SK-N-SH (cell line): ENCODE results near the gene ZNF724. TPM values are rescaled to one million over a fixed set of nuclear protein-coding genes. Genes with fewer than 3 reads are reported as not detected.
"Not testable (repeated sequence)": the region's sequence is repeated elsewhere in the genome, so short reads cannot be mapped to it uniquely, and the experiment has no call there.

Source experiments
- CTCF ChIA-PET: fragments of 300-600, 350-600 bp; formaldehyde crosslinking; extraction: SDS; loops from one replicate; lab custom pipeline; 2021; lab: Yijun Ruan, JAX
- POLR2A ChIA-PET: fragments of 350-600 bp; sonication (Branson Sonifier 250); formaldehyde crosslinking; extraction: SDS; loops from one replicate; lab custom pipeline; 2020; ENCODE audit warnings: antibody characterized with exemption, inconsistent platforms; lab: Yijun Ruan, JAX
- DNase-seq: peaks from one replicate; pipeline ENCODE4 v3.0.0; 2012
- H2AFZ ChIP-seq: fragments of 200-600 bp; sonication (generic); 2 replicates; pipeline ENCODE4 v1.8.1; 2016; ENCODE audit warnings: antibody characterized with exemption, mild to moderate bottlenecking, low read depth
- H3F3A ChIP-seq: fragments of 200-600 bp; sonication (generic); replicated peaks from 2 replicates; pipeline ENCODE3; 2016; ENCODE audit warnings: antibody characterized with exemption, mild to moderate bottlenecking; ENCODE audit not compliant: insufficient read depth
- H3K27ac ChIP-seq, 2 experiments: fragments of 200-500 bp in 1 of 2; fragments of 200-600 bp in 1 of 2; sonication (Bioruptor generic) in 1 of 2; sonication (generic), shearing (Covaris generic) in 1 of 2; 2 replicates each; pipeline versions ENCODE4 v1.5.1 to v1.6.1; 2014 to 2016; ENCODE audit warnings: low read depth in 2 of 2, inconsistent platforms in 1 of 2, low read length in 1 of 2, mild to moderate bottlenecking in 1 of 2, mixed read lengths in 1 of 2
- H3K27me3 ChIP-seq: fragments of 200-600 bp; sonication (generic), shearing (Covaris generic); 2 replicates; pipeline ENCODE4 v1.6.1; 2016; ENCODE audit warnings: mixed run types; ENCODE audit not compliant: insufficient read depth
- H3K36me3 ChIP-seq, 2 experiments: fragments of 200-500 bp in 1 of 2; fragments of 200-600 bp in 1 of 2; sonication (Bioruptor generic) in 1 of 2; sonication (generic) in 1 of 2; replicated peaks in 1 of 2; 2 replicates each; pipeline versions ENCODE3 to v1.5.1; 2014 to 2016; ENCODE audit warnings: low read length in 1 of 2, mild to moderate bottlenecking in 1 of 2; ENCODE audit not compliant: insufficient read depth in 2 of 2, control insufficient read depth in 1 of 2
- H3K4me1 ChIP-seq, 2 experiments: fragments of 200-500 bp in 1 of 2; fragments of 200-600 bp in 1 of 2; sonication (Bioruptor generic) in 1 of 2; sonication (generic), shearing (Covaris generic) in 1 of 2; 2 replicates each; pipeline versions ENCODE4 v1.5.1 to v1.6.1; 2014 to 2016; ENCODE audit warnings: low read depth in 1 of 2, low read length in 1 of 2, mixed run types in 1 of 2; ENCODE audit not compliant: insufficient read depth in 2 of 2, control insufficient read depth in 1 of 2
- H3K4me2 ChIP-seq: fragments of 200-600 bp; sonication (generic), shearing (Covaris generic); 2 replicates; pipeline ENCODE4 v1.6.1; 2017; ENCODE audit warnings: mixed run types
- H3K4me3 ChIP-seq, 2 experiments: fragments of 200-500 bp in 1 of 2; fragments of 200-600 bp in 1 of 2; sonication (Bioruptor generic) in 1 of 2; sonication (generic), shearing (Covaris generic) in 1 of 2; 2 replicates each; pipeline versions ENCODE4 v1.5.1 to v1.8.1; 2014 to 2016; ENCODE audit warnings: low read depth in 2 of 2, inconsistent platforms in 1 of 2, low read length in 1 of 2, mild to moderate bottlenecking in 1 of 2, mixed read lengths in 1 of 2, moderate library complexity in 1 of 2
- H3K79me2 ChIP-seq: fragments of 200-600 bp; sonication (generic); 2 replicates; pipeline ENCODE4 v1.8.1; 2017; ENCODE audit warnings: mild to moderate bottlenecking; ENCODE audit not compliant: insufficient read depth
- H3K9ac ChIP-seq: fragments of 200-600 bp; sonication (generic); 2 replicates; pipeline ENCODE4 v1.6.1; 2017; ENCODE audit warnings: mixed run types
- H3K9me2 ChIP-seq: fragments of 200-600 bp; sonication (generic); 2 replicates; pipeline ENCODE4 v1.6.1; 2017; ENCODE audit warnings: mixed run types
- H3K9me3 ChIP-seq: fragments of 200-600 bp; sonication (generic); 2 replicates; pipeline ENCODE4 v1.6.1; 2017; ENCODE audit warnings: mixed run types, mild to moderate bottlenecking, moderate library complexity
- H4K20me1 ChIP-seq: fragments of 200-600 bp; sonication (generic); 2 replicates; pipeline ENCODE4 v1.6.1; 2017; ENCODE audit warnings: mild to moderate bottlenecking, mixed run types; ENCODE audit not compliant: insufficient read depth
- FOSL2 ChIP-seq: IDR thresholded peaks from 2 replicates; pipeline ENCODE4 v1.4.0; 2012; ENCODE audit warnings: low read depth, mild to moderate bottlenecking, moderate library complexity, borderline replicate concordance
- FOXJ3 ChIP-seq: sonication (generic); formaldehyde crosslinking; IDR thresholded peaks from 2 replicates; pipeline ENCODE4 v1.5.1; 2020; ENCODE audit warnings: mild to moderate bottlenecking, missing genetic modification reagents
- NFIC ChIP-seq: IDR thresholded peaks from 2 replicates; pipeline ENCODE4 v1.4.0; 2012; ENCODE audit warnings: borderline replicate concordance
- NRF1 ChIP-seq: IDR thresholded peaks from 2 replicates; pipeline ENCODE4 v1.6.1; 2012; ENCODE audit warnings: low read depth, mild to moderate bottlenecking, low read length
- YY1 ChIP-seq: IDR thresholded peaks from 2 replicates; pipeline ENCODE4 v1.4.0; 2012; ENCODE audit warnings: low read depth, mild to moderate bottlenecking
- WGBS: methylation state at CpG from one replicate; pipeline ENCODE4 v1.1.6; 2017; ENCODE audit warnings: low lambda C conversion rate; 5-methylcytosine and 5-hydroxymethylcytosine counted together
- polyA plus RNA-seq, 3 experiments: library from polyadenylated mRNA; depleted of rRNA; stranded (reverse); fragments of >200 nt; gene quantifications; 2 replicates each; pipeline ENCODE4 v1.2.3, GENCODE V29; 2012
- TF ChIP-seq, protein P1 (sequence below): fragments of 200-600 bp; sonication (generic); IDR thresholded peaks from 2 replicates; pipeline ENCODE4 v1.6.1; 2017; ENCODE audit warnings: antibody characterized with exemption, mild to moderate bottlenecking, moderate library complexity
- TF ChIP-seq, protein P2 (sequence below): IDR thresholded peaks from 2 replicates; pipeline ENCODE4 v1.6.1; 2012; ENCODE audit warnings: mild to moderate bottlenecking, low read depth, low read length, moderate library complexity
- TF ChIP-seq, protein P3 (sequence below): IDR thresholded peaks from 2 replicates; pipeline ENCODE4; 2012
- TF ChIP-seq, protein P4 (sequence below): fragments of 150-350 bp; IDR thresholded peaks from 2 replicates; pipeline ENCODE4 v1.6.1; 2017; ENCODE audit warnings: antibody characterized with exemption, low read length, low read depth, borderline replicate concordance

The ZNF724 gene
- polyA plus RNA-seq, 1 of the 3 experiments (the other 2 are of a cell fraction), result 0.56 TPM

DNA sequence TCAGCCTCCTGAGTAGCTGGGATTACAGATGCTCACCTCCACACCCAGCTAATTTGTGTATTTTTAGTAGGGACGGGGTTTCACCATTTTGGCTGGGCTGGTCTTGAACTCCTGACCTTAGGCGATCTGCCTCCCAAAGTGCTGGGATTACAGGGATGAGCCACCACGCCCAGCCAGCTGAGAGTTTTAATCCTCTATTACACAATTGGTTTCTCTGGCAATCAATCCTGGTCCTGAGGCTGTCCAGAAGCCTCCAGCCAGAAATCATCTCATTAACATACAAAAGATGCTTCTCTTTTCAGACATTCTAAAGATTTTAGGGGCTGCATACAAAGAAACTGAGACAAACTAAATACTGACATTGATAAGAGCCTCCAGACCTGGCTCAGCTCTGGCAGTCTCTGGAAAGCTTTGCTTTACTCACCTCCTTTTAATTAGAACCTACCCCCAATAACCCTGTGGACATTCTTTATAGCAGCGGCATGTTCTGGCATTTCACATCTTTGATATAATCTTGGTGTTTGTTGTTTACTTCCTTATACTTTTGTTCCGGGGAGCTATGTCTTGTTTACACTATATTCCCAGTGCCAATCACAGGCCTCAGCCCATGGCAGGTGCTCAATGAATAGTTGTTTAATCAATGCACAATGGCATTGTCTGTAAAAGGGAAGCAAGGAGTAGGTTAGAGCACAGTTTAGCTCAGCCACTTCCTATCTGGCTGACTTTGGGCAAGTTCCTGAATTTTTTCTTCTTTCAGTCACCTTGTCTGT is 4.1 kb upstream of the ZNF724 start:
- ChIA-PET POLR2A (no interaction called here), CTCF (interaction anchor here (2.6 kb wide), 1 partner anchor 29 kb away, joined by 7 read pairs; no protein-coding TSS in a partner anchor)
- no peaks in the 10 kb centered on the region for H4K20me1 ChIP-seq

DNA sequence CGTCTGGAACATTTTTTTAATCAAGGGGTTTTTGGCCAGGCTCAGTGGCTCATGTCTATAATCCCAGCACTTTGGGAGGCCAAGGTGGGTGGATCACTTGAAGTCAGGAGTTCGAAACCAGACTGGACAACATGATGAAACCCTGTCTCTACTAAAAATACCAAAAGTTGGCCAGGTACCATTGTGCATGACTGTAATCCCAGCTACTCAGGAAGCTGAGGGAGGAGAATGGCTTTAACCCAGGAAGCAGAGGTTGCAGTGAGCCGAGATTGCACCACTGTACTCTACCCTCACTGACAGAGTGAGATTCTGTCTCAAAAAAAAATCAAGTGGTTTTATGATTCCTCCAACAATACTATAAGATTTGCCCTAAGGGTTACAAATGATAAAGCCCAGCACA is 3.1 kb upstream of the ZNF724 start:
- WGBS, result 78% methylated on average over 3 of the region's 3 CpGs
- H3K27me3 ChIP-seq, H3K36me3 ChIP-seq, H3K9ac ChIP-seq, DNase-seq, H3K4me2 ChIP-seq, H3K27ac ChIP-seq, H3K4me1 ChIP-seq, H3K9me2 ChIP-seq, H4K20me1 ChIP-seq, H3K9me3 ChIP-seq, H2AFZ ChIP-seq, H3K4me3 ChIP-seq: not testable (repeated sequence)
- ChIA-PET CTCF (interaction anchor here (2.6 kb wide), 1 partner anchor 30 kb away, joined by 7 read pairs; no protein-coding TSS in a partner anchor), POLR2A (interaction anchor here (0.6 kb wide), 1 partner anchor 16 kb away, joined by 3 read pairs; no protein-coding TSS in a partner anchor)
- peaks cover 12% of the 10 kb centered on the region for H3F3A ChIP-seq
- peaks cover 14% of the 10 kb centered on the region for H3K79me2 ChIP-seq

More for the DNA sequence above, 4.1 kb upstream of the ZNF724 start:
- no peaks in the 10 kb centered on the region for H3K27me3 ChIP-seq
- H2AFZ ChIP-seq, result no peak overlapping the region
- H3K9me3 ChIP-seq, result no peaks in the 10 kb centered on the region
- TF ChIP-seq FOXJ3 (CRISPR knock-in tag), result no peak
- TF ChIP-seq, protein P1, sequence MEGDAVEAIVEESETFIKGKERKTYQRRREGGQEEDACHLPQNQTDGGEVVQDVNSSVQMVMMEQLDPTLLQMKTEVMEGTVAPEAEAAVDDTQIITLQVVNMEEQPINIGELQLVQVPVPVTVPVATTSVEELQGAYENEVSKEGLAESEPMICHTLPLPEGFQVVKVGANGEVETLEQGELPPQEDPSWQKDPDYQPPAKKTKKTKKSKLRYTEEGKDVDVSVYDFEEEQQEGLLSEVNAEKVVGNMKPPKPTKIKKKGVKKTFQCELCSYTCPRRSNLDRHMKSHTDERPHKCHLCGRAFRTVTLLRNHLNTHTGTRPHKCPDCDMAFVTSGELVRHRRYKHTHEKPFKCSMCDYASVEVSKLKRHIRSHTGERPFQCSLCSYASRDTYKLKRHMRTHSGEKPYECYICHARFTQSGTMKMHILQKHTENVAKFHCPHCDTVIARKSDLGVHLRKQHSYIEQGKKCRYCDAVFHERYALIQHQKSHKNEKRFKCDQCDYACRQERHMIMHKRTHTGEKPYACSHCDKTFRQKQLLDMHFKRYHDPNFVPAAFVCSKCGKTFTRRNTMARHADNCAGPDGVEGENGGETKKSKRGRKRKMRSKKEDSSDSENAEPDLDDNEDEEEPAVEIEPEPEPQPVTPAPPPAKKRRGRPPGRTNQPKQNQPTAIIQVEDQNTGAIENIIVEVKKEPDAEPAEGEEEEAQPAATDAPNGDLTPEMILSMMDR, result no peak
- TF ChIP-seq YY1, result no peak
- TF ChIP-seq NFIC, result no peak
- no peak for TF ChIP-seq FOSL2
- TF ChIP-seq, protein P2, sequence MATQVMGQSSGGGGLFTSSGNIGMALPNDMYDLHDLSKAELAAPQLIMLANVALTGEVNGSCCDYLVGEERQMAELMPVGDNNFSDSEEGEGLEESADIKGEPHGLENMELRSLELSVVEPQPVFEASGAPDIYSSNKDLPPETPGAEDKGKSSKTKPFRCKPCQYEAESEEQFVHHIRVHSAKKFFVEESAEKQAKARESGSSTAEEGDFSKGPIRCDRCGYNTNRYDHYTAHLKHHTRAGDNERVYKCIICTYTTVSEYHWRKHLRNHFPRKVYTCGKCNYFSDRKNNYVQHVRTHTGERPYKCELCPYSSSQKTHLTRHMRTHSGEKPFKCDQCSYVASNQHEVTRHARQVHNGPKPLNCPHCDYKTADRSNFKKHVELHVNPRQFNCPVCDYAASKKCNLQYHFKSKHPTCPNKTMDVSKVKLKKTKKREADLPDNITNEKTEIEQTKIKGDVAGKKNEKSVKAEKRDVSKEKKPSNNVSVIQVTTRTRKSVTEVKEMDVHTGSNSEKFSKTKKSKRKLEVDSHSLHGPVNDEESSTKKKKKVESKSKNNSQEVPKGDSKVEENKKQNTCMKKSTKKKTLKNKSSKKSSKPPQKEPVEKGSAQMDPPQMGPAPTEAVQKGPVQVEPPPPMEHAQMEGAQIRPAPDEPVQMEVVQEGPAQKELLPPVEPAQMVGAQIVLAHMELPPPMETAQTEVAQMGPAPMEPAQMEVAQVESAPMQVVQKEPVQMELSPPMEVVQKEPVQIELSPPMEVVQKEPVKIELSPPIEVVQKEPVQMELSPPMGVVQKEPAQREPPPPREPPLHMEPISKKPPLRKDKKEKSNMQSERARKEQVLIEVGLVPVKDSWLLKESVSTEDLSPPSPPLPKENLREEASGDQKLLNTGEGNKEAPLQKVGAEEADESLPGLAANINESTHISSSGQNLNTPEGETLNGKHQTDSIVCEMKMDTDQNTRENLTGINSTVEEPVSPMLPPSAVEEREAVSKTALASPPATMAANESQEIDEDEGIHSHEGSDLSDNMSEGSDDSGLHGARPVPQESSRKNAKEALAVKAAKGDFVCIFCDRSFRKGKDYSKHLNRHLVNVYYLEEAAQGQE, result no peak
- TF ChIP-seq, protein P3, sequence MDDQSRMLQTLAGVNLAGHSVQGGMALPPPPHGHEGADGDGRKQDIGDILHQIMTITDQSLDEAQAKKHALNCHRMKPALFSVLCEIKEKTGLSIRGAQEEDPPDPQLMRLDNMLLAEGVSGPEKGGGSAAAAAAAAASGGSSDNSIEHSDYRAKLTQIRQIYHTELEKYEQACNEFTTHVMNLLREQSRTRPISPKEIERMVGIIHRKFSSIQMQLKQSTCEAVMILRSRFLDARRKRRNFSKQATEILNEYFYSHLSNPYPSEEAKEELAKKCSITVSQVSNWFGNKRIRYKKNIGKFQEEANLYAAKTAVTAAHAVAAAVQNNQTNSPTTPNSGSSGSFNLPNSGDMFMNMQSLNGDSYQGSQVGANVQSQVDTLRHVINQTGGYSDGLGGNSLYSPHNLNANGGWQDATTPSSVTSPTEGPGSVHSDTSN, result no peak
- TF ChIP-seq, protein P4, sequence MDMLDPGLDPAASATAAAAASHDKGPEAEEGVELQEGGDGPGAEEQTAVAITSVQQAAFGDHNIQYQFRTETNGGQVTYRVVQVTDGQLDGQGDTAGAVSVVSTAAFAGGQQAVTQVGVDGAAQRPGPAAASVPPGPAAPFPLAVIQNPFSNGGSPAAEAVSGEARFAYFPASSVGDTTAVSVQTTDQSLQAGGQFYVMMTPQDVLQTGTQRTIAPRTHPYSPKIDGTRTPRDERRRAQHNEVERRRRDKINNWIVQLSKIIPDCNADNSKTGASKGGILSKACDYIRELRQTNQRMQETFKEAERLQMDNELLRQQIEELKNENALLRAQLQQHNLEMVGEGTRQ, result no peak
- no peak for TF ChIP-seq NRF1
- no peak overlapping the region for H3K27ac ChIP-seq
- WGBS, result 70% methylated on average over 5 of the region's 5 CpGs
- H3K4me3 ChIP-seq, result no peak overlapping the region
- H3K9me2 ChIP-seq, result no peaks in the 10 kb centered on the region
- peaks cover 3 to 6% of the 10 kb centered on the region in 2 experiments for H3K36me3 ChIP-seq
- no peaks in the 10 kb centered on the region for H3K4me1 ChIP-seq
- H3K4me2 ChIP-seq, result no peak overlapping the region
- no peak for DNase-seq
- peaks cover 3% of the 10 kb centered on the region; the same call in 1 of the 2 replicates for H3K79me2 ChIP-seq
- peaks cover 9% of the 10 kb centered on the region for H3F3A ChIP-seq
- H3K9ac ChIP-seq, result no peak overlapping the region
